LNCAP (cell line): ENCODE results near the gene PLCXD1.

Experiments
- CTCF ChIP-seq: fragments of 450-650 bp; IDR thresholded peaks from 2 replicates; pipeline ENCODE4 v1.5.1; 2017; ENCODE audit warnings: mild to moderate bottlenecking

Gene PLCXD1

GRCh38 chrX:351736-352135 lies 70.6 kb downstream of the PLCXD1 start:
- TF ChIP-seq CTCF = no peak

DNA sequence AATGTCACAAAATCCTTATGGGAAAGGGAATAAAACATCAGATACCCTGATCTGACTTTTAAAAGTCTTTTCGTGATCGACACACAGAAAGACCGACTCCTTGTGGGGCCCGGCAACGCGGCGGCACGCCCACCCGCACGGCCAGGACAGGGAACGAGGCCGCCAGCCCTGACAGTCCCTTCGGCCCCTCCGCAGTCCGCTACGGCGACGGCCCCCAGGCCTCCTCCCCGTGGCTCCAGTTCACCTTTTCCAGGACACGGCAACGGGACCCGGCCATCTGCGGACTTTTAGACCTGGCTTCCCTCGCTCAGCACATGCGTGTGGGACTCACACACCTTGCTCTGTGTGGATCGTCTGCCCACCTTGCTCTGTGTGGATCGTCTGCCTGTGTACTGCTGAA lies 71.0 kb downstream of the PLCXD1 start:
- no peak for TF ChIP-seq CTCF

GRCh38 chrX:352582-353314 lies 71.6 kb downstream of the PLCXD1 start:
- no peak for TF ChIP-seq CTCF
